ENCODE measurements around the gene CACNA2D4.

DNA sequence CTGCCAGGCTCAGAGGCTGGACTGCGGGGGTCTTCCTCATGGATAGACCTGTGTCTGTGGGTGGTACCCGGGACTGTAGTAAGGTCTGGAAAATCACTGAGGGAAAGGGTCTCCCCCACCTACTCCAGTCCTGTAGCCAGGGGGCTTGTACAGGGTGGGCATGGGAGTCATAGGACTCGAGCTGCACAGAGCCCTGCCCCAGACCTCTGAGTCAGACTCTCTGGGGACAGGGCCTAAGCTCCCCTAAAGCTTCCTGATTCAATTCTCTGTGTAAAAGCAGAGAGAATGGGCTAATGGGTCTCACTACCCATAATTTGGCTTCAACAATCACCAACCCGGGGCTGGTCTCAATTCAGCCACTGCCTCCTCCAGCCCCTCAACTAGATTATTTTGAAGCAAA lies 71.0 kb downstream of the CACNA2D4 start:
- TF ChIP-seq, protein P1, sequence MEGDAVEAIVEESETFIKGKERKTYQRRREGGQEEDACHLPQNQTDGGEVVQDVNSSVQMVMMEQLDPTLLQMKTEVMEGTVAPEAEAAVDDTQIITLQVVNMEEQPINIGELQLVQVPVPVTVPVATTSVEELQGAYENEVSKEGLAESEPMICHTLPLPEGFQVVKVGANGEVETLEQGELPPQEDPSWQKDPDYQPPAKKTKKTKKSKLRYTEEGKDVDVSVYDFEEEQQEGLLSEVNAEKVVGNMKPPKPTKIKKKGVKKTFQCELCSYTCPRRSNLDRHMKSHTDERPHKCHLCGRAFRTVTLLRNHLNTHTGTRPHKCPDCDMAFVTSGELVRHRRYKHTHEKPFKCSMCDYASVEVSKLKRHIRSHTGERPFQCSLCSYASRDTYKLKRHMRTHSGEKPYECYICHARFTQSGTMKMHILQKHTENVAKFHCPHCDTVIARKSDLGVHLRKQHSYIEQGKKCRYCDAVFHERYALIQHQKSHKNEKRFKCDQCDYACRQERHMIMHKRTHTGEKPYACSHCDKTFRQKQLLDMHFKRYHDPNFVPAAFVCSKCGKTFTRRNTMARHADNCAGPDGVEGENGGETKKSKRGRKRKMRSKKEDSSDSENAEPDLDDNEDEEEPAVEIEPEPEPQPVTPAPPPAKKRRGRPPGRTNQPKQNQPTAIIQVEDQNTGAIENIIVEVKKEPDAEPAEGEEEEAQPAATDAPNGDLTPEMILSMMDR (IDR thresholded peaks at IDR 0.05; ENCODE audit: low read depth, low read length) = no peak
- TF ChIP-seq EZH2phosphoT487 (IDR thresholded peaks at IDR 0.05; ENCODE audit: low read depth) = no peak
